IPS-15b (cell line): ENCODE data around the gene SUPT4H1.
A peak's percentile ranks its signal among the peaks of the same experiment; 100 is the strongest.

ENCODE experiments used
- H3K27me3 ChIP-seq: one replicate; pipeline ENCODE4 v1.6.1; 2013; ENCODE audit warnings: low read length; ENCODE audit not compliant: control insufficient read depth, insufficient read depth
- H3K36me3 ChIP-seq: one replicate; pipeline ENCODE4 v1.6.1; 2013; ENCODE audit warnings: low read length; ENCODE audit not compliant: control insufficient read depth, insufficient read depth
- H3K4me1 ChIP-seq: one replicate; pipeline ENCODE4 v1.6.1; 2013; ENCODE audit warnings: mild to moderate bottlenecking, low read length; ENCODE audit not compliant: control insufficient read depth, insufficient read depth
- H3K4me3 ChIP-seq: one replicate; pipeline ENCODE4 v1.5.1; 2013; ENCODE audit warnings: low read depth, low read length
- H3K9ac ChIP-seq: one replicate; pipeline ENCODE4 v1.6.1; 2013; ENCODE audit warnings: low read depth, mild to moderate bottlenecking, low read length
- H3K9me3 ChIP-seq: one replicate; pipeline ENCODE4 v1.6.1; 2013; ENCODE audit warnings: mild to moderate bottlenecking, low read length; ENCODE audit not compliant: control insufficient read depth, insufficient read depth

Gene SUPT4H1

GRCh38 chr17:58357312-58358297, 5.6 kb upstream of the SUPT4H1 start:
- Histone ChIP-seq H3K9ac (no peak overlapping the region), H3K4me1 (peaks cover 3% of the 10 kb centered on the region), H3K27me3 (peaks cover 4% of the 10 kb centered on the region), H3K4me3 (no peak overlapping the region), H3K36me3 (peaks cover 3% of the 10 kb centered on the region), H3K9me3 (no peaks in the 10 kb centered on the region)

GRCh38 chr17:58356231-58356630, 4.2 kb upstream of the SUPT4H1 start:
- Histone ChIP-seq H3K27me3 (peaks cover 4% of the 10 kb centered on the region), H3K9ac (no peak overlapping the region), H3K4me1 (peaks cover 3% of the 10 kb centered on the region), H3K4me3 (no peak overlapping the region), H3K9me3 (no peaks in the 10 kb centered on the region), H3K36me3 (peaks cover 3% of the 10 kb centered on the region)

- Histone ChIP-seq H3K4me3 (no peak overlapping the region), H3K9me3 (no peaks in the 10 kb centered on the region), H3K27me3 (peaks cover 4% of the 10 kb centered on the region), H3K9ac (no peak overlapping the region), H3K4me1 (peaks cover 3% of the 10 kb centered on the region), H3K36me3 (peaks cover 4% of the 10 kb centered on the region)
Measured at GRCh38 chr17:58354541-58355216, 2.7 kb upstream of the SUPT4H1 start.

- H3K4me3 ChIP-seq = peak overlapping the region; percentile 99
- no peak overlapping the region for H3K9ac ChIP-seq
- no peaks in the 10 kb centered on the region for H3K9me3 ChIP-seq
- H3K36me3 ChIP-seq = peaks cover 13% of the 10 kb centered on the region
- H3K4me1 ChIP-seq = peaks cover 3% of the 10 kb centered on the region
- peaks cover 4% of the 10 kb centered on the region for H3K27me3 ChIP-seq
Measured at GRCh38 chr17:58353389-58353825, 1.4 kb upstream of the SUPT4H1 start.

GRCh38 chr17:58352596-58353388, 791 bp upstream of the SUPT4H1 start:
- peaks cover 3% of the 10 kb centered on the region for H3K4me1 ChIP-seq
- H3K27me3 ChIP-seq = peaks cover 4% of the 10 kb centered on the region
- H3K4me3 ChIP-seq = peak overlapping the region; percentile 99
- peak overlapping the region; percentile 73 for H3K9ac ChIP-seq
- no peaks in the 10 kb centered on the region for H3K9me3 ChIP-seq
- peaks cover 18% of the 10 kb centered on the region for H3K36me3 ChIP-seq

GRCh38 chr17:58351182-58351581, 819 bp downstream of the SUPT4H1 start:
- H3K4me1 ChIP-seq = peaks cover 3% of the 10 kb centered on the region
- peaks cover 4% of the 10 kb centered on the region for H3K27me3 ChIP-seq
- peaks cover 24% of the 10 kb centered on the region for H3K36me3 ChIP-seq
- peak overlapping the region; percentile 99 for H3K4me3 ChIP-seq
- no peaks in the 10 kb centered on the region for H3K9me3 ChIP-seq
- H3K9ac ChIP-seq = peak overlapping the region; percentile 92

- Histone ChIP-seq H3K4me3 (no peak overlapping the region), H3K9me3 (no peaks in the 10 kb centered on the region), H3K4me1 (no peaks in the 10 kb centered on the region), H3K27me3 (no peaks in the 10 kb centered on the region), H3K9ac (no peak overlapping the region), H3K36me3 (peaks cover 43% of the 10 kb centered on the region)
Measured at GRCh38 chr17:58348038-58348437, 4.0 kb downstream of the SUPT4H1 start.

GRCh38 chr17:58345500-58345899, 6.5 kb downstream of the SUPT4H1 start:
- H3K27me3 ChIP-seq = no peaks in the 10 kb centered on the region
- H3K9ac ChIP-seq = no peak overlapping the region
- H3K9me3 ChIP-seq = no peaks in the 10 kb centered on the region
- H3K4me3 ChIP-seq = no peak overlapping the region
- H3K4me1 ChIP-seq = no peaks in the 10 kb centered on the region
- peaks cover 43% of the 10 kb centered on the region for H3K36me3 ChIP-seq

- Histone ChIP-seq H3K27me3 (no peaks in the 10 kb centered on the region), H3K4me1 (peaks cover under 1% of the 10 kb centered on the region), H3K9me3 (no peaks in the 10 kb centered on the region), H3K9ac (no peak overlapping the region), H3K4me3 (no peak overlapping the region), H3K36me3 (peaks cover 43% of the 10 kb centered on the region)
Measured at GRCh38 chr17:58344791-58345157, 7.2 kb downstream of the SUPT4H1 start.

GRCh38 chr17:58344047-58344790, 7.8 kb downstream of the SUPT4H1 start:
- peaks cover 39% of the 10 kb centered on the region for H3K36me3 ChIP-seq
- no peak overlapping the region for H3K9ac ChIP-seq
- H3K4me3 ChIP-seq = no peak overlapping the region
- H3K9me3 ChIP-seq = no peaks in the 10 kb centered on the region
- peaks cover 6% of the 10 kb centered on the region for H3K4me1 ChIP-seq
- no peaks in the 10 kb centered on the region for H3K27me3 ChIP-seq

GRCh38 chr17:58343131-58343530, 8.9 kb downstream of the SUPT4H1 start:
- Histone ChIP-seq H3K36me3 (peaks cover 30% of the 10 kb centered on the region), H3K27me3 (no peaks in the 10 kb centered on the region), H3K4me1 (peaks cover 12% of the 10 kb centered on the region), H3K9ac (no peak overlapping the region), H3K4me3 (no peak overlapping the region), H3K9me3 (no peaks in the 10 kb centered on the region)
